ENCODE results near the gene DOCK1.

DOCK1 gene

GRCh38 chr10:127236266-127236665, 331.0 kb downstream of the DOCK1 start:
- no peak for DNase-seq

- DNase-seq, result no peak
These were observed 337.7 kb downstream of the DOCK1 start for GRCh38 chr10:127242914-127243313.

- peak; percentile 30 for DNase-seq
These were observed 338.5 kb downstream of the DOCK1 start for GRCh38 chr10:127243490-127244272.

GRCh38 chr10:127245456-127245855, 340.2 kb downstream of the DOCK1 start:
- no peak for DNase-seq

- no peak for DNase-seq
These were observed 344.8 kb downstream of the DOCK1 start for GRCh38 chr10:127250031-127250430.

GRCh38 chr10:127252818-127253217, 347.6 kb downstream of the DOCK1 start:
- DNase-seq, result no peak

GRCh38 chr10:127254276-127254675, 349.0 kb downstream of the DOCK1 start:
- DNase-seq, result no peak

- no peak for DNase-seq
These were observed 352.2 kb downstream of the DOCK1 start for GRCh38 chr10:127257395-127257794.

GRCh38 chr10:127259347-127259746, 354.1 kb downstream of the DOCK1 start:
- DNase-seq, result no peak

- no peak for DNase-seq
These were observed 357.4 kb downstream of the DOCK1 start for GRCh38 chr10:127262606-127263005.

GRCh38 chr10:127265288-127265687, 360.1 kb downstream of the DOCK1 start:
- DNase-seq, result no peak

GRCh38 chr10:127266431-127266830, 361.2 kb downstream of the DOCK1 start:
- peak; percentile 15 for DNase-seq

- peak; percentile 34 for DNase-seq
These were observed 362.2 kb downstream of the DOCK1 start for GRCh38 chr10:127267442-127267841.

- no peak for DNase-seq
These were observed 366.8 kb downstream of the DOCK1 start for GRCh38 chr10:127272076-127272475.

- no peak for DNase-seq
These were observed 370.0 kb downstream of the DOCK1 start for GRCh38 chr10:127275272-127275671.

- DNase-seq, result peak; percentile 27
These were observed 370.7 kb downstream of the DOCK1 start for GRCh38 chr10:127275793-127276450.

GRCh38 chr10:127276794-127277462, 371.7 kb downstream of the DOCK1 start:
- DNase-seq, result no peak

- no peak for DNase-seq
These were observed 372.8 kb downstream of the DOCK1 start for GRCh38 chr10:127278001-127278400.

- no peak for DNase-seq
These were observed 374.1 kb downstream of the DOCK1 start for GRCh38 chr10:127279334-127279774.

- DNase-seq, result no peak
These were observed 375.2 kb downstream of the DOCK1 start for GRCh38 chr10:127280446-127280845.

GRCh38 chr10:127283017-127283416, 377.8 kb downstream of the DOCK1 start:
- DNase-seq, result no peak

- DNase-seq, result no peak
These were observed 378.3 kb downstream of the DOCK1 start for GRCh38 chr10:127283576-127283975.

- no peak for DNase-seq
These were observed 385.6 kb downstream of the DOCK1 start for GRCh38 chr10:127290850-127291249.

- no peak for DNase-seq
These were observed 386.1 kb downstream of the DOCK1 start for GRCh38 chr10:127291329-127291728.
